ENCODE measurements around the gene SENP6.
A peak's percentile ranks its signal among the peaks of the same experiment; 100 is the strongest.
"Not testable (repeated sequence)": the region's sequence is repeated elsewhere in the genome, so short reads cannot be mapped to it uniquely, and the experiment has no call there.

The SENP6 gene, protein sequence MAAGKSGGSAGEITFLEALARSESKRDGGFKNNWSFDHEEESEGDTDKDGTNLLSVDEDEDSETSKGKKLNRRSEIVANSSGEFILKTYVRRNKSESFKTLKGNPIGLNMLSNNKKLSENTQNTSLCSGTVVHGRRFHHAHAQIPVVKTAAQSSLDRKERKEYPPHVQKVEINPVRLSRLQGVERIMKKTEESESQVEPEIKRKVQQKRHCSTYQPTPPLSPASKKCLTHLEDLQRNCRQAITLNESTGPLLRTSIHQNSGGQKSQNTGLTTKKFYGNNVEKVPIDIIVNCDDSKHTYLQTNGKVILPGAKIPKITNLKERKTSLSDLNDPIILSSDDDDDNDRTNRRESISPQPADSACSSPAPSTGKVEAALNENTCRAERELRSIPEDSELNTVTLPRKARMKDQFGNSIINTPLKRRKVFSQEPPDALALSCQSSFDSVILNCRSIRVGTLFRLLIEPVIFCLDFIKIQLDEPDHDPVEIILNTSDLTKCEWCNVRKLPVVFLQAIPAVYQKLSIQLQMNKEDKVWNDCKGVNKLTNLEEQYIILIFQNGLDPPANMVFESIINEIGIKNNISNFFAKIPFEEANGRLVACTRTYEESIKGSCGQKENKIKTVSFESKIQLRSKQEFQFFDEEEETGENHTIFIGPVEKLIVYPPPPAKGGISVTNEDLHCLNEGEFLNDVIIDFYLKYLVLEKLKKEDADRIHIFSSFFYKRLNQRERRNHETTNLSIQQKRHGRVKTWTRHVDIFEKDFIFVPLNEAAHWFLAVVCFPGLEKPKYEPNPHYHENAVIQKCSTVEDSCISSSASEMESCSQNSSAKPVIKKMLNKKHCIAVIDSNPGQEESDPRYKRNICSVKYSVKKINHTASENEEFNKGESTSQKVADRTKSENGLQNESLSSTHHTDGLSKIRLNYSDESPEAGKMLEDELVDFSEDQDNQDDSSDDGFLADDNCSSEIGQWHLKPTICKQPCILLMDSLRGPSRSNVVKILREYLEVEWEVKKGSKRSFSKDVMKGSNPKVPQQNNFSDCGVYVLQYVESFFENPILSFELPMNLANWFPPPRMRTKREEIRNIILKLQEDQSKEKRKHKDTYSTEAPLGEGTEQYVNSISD

DNA sequence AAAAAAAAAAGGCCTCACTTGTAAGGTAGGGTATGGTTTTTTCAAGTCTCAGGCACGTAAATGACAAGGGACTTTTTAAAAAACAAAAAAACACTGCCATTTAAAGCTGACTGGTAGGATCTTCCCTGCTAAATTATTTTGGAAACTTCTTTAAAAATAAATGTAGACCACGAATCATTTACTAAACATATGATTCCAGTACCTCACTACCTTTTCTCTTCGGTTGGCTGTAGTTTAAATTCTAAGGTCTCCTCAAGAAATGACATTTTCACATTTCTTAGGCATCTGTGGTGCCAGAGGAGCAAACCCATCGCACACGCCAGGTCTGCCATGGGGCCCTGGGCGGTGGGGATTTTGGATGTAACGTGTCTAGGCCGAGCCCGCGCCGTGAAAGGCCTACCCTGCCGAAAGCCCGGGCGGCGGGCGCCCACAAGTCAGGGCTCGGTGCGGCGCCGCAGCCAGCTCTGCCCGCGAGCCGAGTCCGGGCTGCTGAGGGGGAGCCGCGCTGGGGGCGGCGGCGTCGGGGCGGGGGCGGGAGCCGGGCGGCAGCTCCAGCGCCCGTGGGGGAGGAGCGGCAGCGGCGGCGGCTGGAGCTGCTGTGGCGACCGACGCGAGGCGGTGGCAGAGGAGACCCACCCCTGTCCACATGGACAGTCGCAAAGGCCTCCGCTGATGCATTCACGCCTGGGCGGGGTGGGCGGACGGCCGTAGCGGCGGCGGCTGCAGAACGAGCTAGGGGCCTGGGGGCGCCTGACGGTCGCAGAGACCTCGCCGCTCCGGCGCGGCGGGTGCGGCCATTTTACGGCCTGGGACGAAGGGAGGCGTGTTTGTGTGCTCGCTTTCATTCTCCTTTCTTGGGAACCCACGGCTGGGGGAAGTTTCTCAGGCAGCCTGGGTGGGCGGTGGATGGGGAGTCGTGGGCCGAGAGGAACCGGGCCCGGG lies at the start of gene SENP6:
SENP6 (plus strand) TSS at position 577 of the 942 bp plus-strand sequence. CDS start 645 bp downstream, outside the sequence.
- H3K27ac Mint-ChIP-seq, result peak within 1 kb of the TSS; percentile 100
- H3K9me3 Mint-ChIP-seq, result no peaks in the 10 kb centered on the region
- peak within 1 kb of the TSS; percentile 99 to 100 for H3K4me3 Mint-ChIP-seq
- H3K36me3 Mint-ChIP-seq, result peaks cover 5 to 16% of the 10 kb centered on the region in 2 donors
- no peaks in the 10 kb centered on the region for H3K27me3 Mint-ChIP-seq
- DNase-seq, result peak; percentile 68
- H3K4me1 Mint-ChIP-seq, result peaks cover 35 to 52% of the 10 kb centered on the region in 2 donors
- ATAC-seq (replicated peaks), result peak; percentile 75 to 80

DNA sequence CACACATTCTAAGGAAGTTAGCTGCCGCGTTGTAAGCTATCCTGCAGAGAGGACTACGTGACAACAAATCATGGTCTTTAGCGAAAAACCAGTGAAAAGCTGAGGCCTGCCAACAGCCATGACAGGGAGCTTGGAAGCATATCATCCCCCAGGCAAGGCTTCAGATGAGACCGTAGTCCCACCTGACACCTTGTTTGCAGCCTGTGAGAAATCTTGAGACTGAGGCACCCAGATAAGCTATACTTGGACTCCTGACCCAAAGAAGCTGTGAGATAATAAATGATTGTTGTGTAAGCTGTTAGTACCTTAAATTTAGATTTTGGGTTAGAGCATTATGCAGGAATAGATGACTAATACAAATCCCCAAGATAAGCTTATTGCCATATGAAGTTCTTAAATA lies 45.4 kb upstream of the SENP6 start:
- H3K9me3 Mint-ChIP-seq, result no peaks in the 10 kb centered on the region
- no peak overlapping the region for H3K27ac Mint-ChIP-seq
- no peaks in the 10 kb centered on the region for H3K36me3 Mint-ChIP-seq
- DNase-seq (no peak), ATAC-seq (replicated peaks) (no peak)
- H3K4me3 Mint-ChIP-seq, result no peak overlapping the region
- H3K4me1 Mint-ChIP-seq, result peaks cover 2 to 8% of the 10 kb centered on the region in 2 donors
- H3K27me3 Mint-ChIP-seq, result peaks cover 4 to 5% of the 10 kb centered on the region in 2 donors

DNA sequence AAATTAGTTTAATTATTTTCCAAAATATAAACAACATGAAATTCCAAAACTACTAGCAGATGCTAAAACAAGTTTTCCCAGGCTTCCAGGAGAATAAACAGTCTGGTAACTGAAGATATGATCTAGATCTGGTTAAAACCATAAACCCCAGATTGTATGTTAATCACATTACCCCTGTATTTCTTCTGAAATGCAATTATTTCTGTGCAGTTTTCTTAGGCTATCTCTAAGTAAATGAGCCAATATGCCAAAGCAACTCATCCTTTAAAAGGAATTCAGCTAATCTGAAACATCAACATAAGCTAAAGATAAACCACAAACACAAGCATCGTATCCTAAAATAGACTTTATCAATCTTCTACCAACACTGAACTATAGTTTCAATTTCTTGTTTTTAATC lies 44.6 kb upstream of the SENP6 start:
- Mint-ChIP-seq H3K4me1 (peaks cover 0 to 8% of the 10 kb centered on the region in 2 donors), H3K9me3 (no peaks in the 10 kb centered on the region), H3K27me3 (peaks cover 4 to 5% of the 10 kb centered on the region in 2 donors), H3K27ac (no peak overlapping the region), H3K4me3 (no peak overlapping the region), H3K36me3 (no peaks in the 10 kb centered on the region)
- ATAC-seq (replicated peaks) (no peak), DNase-seq (no peak)

DNA sequence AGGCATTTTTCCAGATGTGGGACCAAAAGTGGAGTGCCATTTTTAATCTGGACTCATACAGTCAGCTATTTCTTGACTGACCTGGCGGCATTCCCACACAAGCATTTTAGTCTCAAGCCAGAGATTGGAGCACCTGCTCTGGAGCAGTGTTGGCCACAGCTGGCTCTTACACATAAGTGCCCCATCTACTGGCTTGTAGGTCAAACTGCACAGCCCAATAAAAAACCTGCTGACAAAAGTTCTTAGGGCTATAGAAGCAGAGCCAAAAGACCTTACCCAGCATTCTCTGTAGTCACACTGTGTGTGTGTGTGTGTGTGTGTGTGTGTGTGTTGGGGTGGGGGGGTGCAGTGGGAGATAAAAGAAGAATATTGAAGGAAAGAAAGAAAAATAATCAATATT lies 38.6 kb upstream of the SENP6 start:
- Mint-ChIP-seq H3K4me3 (no peak overlapping the region), H3K36me3 (peaks cover 4 to 13% of the 10 kb centered on the region in 2 donors), H3K4me1 (peaks cover 0 to 8% of the 10 kb centered on the region in 2 donors), H3K9me3 (peaks cover 17% of the 10 kb centered on the region in 2 donors), H3K27ac (no peak overlapping the region), H3K27me3 (peaks cover 27 to 29% of the 10 kb centered on the region in 2 donors)
- peak; percentile 57 to 59 for ATAC-seq (replicated peaks)
- DNase-seq, result no peak

DNA sequence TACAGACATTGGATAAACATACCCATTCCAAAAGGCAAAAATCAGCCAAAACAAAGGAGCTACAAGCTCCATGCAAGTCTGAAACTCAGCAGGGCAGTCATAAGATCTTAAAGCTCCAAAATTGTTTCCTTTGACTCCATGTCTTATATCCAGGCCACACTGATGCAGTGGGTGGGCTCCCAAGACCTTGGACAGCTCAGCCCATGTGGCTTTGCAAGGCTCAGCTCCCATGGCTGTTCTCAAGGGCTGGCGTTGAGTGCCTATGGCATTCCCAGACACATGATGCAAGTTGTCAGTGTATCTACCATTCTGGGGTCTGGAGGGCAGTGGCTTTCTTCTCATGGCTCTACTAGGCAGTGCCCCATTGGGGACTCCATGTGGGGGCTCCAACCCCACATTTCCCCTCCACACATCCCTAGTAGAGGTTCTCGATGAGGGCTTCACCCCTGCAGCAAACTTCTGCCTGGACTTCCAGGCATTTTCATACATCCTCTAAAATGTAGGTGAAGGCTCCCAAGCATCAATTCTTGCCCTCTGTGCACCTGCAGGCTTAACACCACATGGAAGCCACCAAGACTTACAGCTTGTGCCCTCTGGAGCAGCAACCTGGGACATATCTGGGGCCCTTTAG lies 35.4 kb upstream of the SENP6 start:
- Mint-ChIP-seq H3K36me3 (peaks cover 4 to 13% of the 10 kb centered on the region in 2 donors), H3K4me1 (no peaks in the 10 kb centered on the region), H3K27me3 (peaks cover 39 to 51% of the 10 kb centered on the region in 2 donors), H3K9me3 (peaks cover 17% of the 10 kb centered on the region in 2 donors), H3K27ac (no peak overlapping the region), H3K4me3 (no peak overlapping the region)
- DNase-seq (no peak), ATAC-seq (replicated peaks) (no peak)

DNA sequence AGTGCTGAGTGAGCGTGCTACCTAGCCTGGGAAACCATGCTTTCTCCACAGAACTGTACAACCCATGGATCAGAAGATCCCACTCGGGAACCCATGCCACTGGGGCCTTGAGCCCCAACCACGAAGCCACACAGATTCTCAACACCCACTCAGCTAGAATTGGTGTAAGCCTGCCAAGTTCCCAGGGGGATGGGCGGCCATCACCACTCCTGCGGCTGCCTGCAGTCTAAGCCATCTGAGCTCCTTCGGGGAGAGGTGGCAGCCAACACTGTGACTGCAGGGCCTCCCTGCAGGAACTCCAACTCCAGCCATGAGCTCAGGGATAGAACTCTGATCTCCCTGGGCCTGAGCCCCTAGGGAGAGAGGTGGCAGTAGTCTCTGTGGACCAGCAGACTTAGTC lies 33.6 kb upstream of the SENP6 start:
- Mint-ChIP-seq H3K4me3 (no peak overlapping the region), H3K36me3 (peaks cover 4 to 13% of the 10 kb centered on the region in 2 donors), H3K4me1 (no peaks in the 10 kb centered on the region), H3K27me3 (peaks cover 47 to 59% of the 10 kb centered on the region in 2 donors), H3K9me3 (peaks cover 17% of the 10 kb centered on the region in 2 donors), H3K27ac (no peak overlapping the region)
- ATAC-seq (replicated peaks) (no peak), DNase-seq (no peak)

DNA sequence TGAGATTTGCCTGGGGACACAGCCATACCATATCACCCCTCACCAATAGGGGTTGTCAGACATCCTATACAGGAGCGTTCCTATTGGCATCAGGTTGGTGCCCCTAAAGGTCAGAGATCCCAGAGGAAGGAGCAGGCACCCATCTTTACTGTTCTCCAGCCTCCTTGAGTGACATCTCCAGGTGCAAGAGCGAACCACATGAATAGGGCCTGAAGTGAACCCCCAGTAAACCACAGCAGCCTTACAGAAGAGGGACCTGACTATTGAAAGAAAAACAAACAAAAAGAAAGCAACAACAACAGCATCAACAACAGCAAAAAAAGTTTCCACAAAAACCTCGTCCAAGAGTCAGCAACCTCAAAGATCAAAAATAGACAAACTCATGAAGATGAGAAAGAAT lies 32.7 kb upstream of the SENP6 start:
- H3K9me3 Mint-ChIP-seq, result peaks cover 17% of the 10 kb centered on the region in 2 donors
- H3K4me1 Mint-ChIP-seq, result no peaks in the 10 kb centered on the region
- no peak for ATAC-seq (replicated peaks)
- no peak for DNase-seq
- H3K4me3 Mint-ChIP-seq, result no peak overlapping the region
- peaks cover 4 to 13% of the 10 kb centered on the region in 2 donors for H3K36me3 Mint-ChIP-seq
- peaks cover 47 to 59% of the 10 kb centered on the region in 2 donors for H3K27me3 Mint-ChIP-seq
- H3K27ac Mint-ChIP-seq, result no peak overlapping the region

DNA sequence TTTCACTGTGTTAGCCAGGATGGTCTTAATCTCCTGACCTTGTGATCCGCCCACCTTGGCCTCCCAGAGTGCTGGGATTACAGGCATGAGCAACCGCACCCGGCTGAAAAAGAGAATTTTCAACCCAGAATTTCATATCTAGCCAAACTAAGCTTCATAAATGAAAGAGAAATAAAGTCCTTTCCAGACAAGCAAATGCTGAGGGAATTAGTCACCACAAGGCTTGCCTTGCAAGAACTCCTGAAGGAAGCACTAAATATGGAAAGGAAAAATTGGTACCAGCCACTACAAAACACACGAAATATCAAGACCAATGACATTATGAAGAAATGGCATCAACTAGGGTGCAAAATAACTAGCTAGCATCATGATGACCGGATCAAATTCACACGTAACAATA lies 31.0 kb upstream of the SENP6 start:
- H3K4me3 Mint-ChIP-seq; H3K36me3 Mint-ChIP-seq; H3K27ac Mint-ChIP-seq; ATAC-seq (replicated peaks); DNase-seq; H3K4me1 Mint-ChIP-seq: not testable (repeated sequence)
- H3K27me3 Mint-ChIP-seq, result peaks cover 31 to 44% of the 10 kb centered on the region in 2 donors
- peaks cover 8 to 11% of the 10 kb centered on the region in 2 donors for H3K9me3 Mint-ChIP-seq

DNA sequence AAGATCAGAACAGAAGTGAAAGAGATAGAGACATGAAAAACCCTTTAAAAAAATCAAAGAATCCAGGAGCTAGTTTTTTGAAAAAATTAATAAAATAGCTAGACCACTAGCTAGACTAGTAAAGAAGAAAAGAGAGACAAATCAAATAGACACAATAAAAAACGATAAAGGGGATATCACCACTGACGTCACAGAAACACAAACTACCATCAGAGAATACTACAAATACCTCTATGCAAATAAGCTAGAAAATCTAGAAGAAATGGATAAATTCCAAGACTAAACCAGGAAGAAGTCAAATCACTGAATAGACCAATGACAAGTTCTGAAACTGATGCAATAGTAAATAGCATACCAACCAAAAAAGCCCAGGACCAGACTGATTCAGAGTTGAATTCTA lies 29.6 kb upstream of the SENP6 start:
- DNase-seq (no peak), ATAC-seq (replicated peaks) (no peak)
- Mint-ChIP-seq H3K4me1 (no peaks in the 10 kb centered on the region), H3K4me3 (no peak overlapping the region), H3K9me3 (peaks cover 2 to 4% of the 10 kb centered on the region in 2 donors), H3K27ac (no peak overlapping the region), H3K27me3 (peaks cover 26 to 38% of the 10 kb centered on the region in 2 donors), H3K36me3 (peaks cover 0 to 3% of the 10 kb centered on the region in 2 donors)

DNA sequence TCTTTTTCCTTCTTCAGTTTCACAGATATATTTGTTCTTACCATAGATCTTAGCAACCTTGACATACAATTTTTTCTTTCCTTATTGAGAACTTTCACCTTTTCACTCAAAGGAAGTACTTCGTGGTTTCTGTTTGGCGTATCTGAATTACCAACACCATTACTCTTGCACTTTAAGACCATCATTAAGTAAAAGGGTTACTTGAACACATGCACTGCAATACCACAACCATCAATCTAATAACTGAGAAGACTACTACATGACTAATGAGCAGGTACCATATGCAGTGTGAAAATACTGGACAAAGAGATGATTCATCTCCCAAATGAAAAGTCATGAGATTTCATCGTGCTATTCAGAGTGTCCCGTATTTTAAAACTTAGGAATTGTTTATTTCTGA lies 21.7 kb upstream of the SENP6 start:
- peaks cover 17 to 18% of the 10 kb centered on the region in 2 donors for H3K27me3 Mint-ChIP-seq
- H3K36me3 Mint-ChIP-seq, result peaks cover 2 to 4% of the 10 kb centered on the region in 2 donors
- DNase-seq (no peak), ATAC-seq (replicated peaks) (peak; percentile 52 to 81)
- peaks cover 5 to 8% of the 10 kb centered on the region in 2 donors for H3K4me1 Mint-ChIP-seq
- no peak overlapping the region for H3K27ac Mint-ChIP-seq
- H3K9me3 Mint-ChIP-seq, result peaks cover 3 to 5% of the 10 kb centered on the region in 2 donors
- no peak overlapping the region for H3K4me3 Mint-ChIP-seq

DNA sequence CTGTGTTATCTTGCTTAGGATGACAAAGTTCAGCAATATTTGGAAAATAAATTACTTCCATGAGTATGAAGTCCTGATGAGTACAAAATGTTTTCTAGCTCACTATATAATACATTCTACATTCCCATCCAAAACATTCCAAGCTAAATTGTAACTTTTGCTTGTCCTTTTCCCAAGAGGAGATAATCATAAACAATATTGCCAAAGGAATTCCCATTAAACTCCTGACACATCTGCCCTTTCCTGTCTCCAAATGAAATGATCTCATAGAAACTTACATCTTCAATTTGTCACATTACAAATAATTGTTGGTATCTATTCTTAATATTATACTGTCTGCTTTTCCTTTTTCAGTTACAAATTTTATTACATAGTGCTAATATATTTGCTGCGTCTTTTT lies 20.4 kb upstream of the SENP6 start:
- H3K4me3 Mint-ChIP-seq, result no peak overlapping the region
- H3K36me3 Mint-ChIP-seq, result peaks cover 2 to 4% of the 10 kb centered on the region in 2 donors

DNA sequence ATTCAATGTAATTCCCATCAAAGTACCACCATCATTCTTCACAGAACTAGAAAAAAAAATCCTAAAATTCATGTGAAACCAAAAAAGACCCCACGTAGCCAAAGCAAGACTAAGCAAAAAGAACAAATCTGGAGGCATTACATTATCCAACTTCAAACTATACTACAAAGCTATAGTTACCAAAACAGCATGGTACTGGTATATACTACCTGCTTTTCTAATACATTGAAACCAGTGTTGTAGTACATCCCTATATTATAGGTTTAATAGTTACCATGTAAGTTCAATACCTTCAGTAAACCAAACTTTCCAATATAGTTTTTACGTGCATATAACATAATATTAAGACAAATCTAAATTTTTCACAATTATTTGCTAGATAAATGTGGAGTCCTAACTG lies 17.1 kb upstream of the SENP6 start:
- not testable (repeated sequence) for H3K4me3 Mint-ChIP-seq, H3K9me3 Mint-ChIP-seq
- H3K27me3 Mint-ChIP-seq, result peaks cover 14 to 17% of the 10 kb centered on the region in 2 donors

More for the DNA sequence above, 20.4 kb upstream of the SENP6 start:
- Mint-ChIP-seq H3K27ac (no peak overlapping the region), H3K9me3 (peaks cover 3 to 5% of the 10 kb centered on the region in 2 donors), H3K27me3 (peaks cover 17 to 18% of the 10 kb centered on the region in 2 donors), H3K4me1 (peaks cover 5 to 8% of the 10 kb centered on the region in 2 donors)
- ATAC-seq (replicated peaks) (no peak), DNase-seq (no peak)

DNA sequence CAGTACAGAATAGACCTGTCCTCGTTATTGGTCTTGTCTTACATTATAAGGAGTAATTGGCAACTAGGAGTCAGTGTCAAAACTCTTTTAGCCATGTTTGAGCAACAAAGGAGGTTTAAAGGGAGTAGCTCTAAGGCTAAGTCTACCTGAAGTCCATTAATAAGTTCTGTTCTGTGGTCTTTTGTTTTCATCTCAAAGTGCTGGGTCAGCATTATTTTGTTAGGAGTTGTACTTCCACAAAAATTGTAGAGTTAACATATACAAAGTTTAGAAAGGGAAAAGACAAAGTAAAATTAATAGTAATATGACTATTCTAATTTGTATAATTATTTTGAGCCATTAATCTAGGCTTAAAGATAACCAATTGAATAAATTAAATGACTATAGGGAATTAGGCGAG lies 12.7 kb upstream of the SENP6 start:
- Mint-ChIP-seq H3K36me3 (peaks cover 2 to 4% of the 10 kb centered on the region in 2 donors), H3K4me3 (no peak overlapping the region), H3K27ac (no peak overlapping the region), H3K4me1 (no peaks in the 10 kb centered on the region), H3K9me3 (peaks cover 0 to 3% of the 10 kb centered on the region in 2 donors), H3K27me3 (peaks cover 5 to 8% of the 10 kb centered on the region in 2 donors)
- no peak for ATAC-seq (replicated peaks)
- DNase-seq, result no peak

More for the DNA sequence above, 17.1 kb upstream of the SENP6 start:
- not testable (repeated sequence) for H3K4me1 Mint-ChIP-seq; DNase-seq; H3K36me3 Mint-ChIP-seq; H3K27ac Mint-ChIP-seq; ATAC-seq (replicated peaks)

All from stimulated activated naive B cell treated with anti-CD40 and anti-IgM and Interleukin-4, amounts not matched to agents 10 μg/mL and 1 μg/mL and 100 μg/mL, for 72 hours (primary cell).